ENCODE measurements around the gene RBM14.
"Not testable (repeated sequence)": the region's sequence is repeated elsewhere in the genome, so short reads cannot be mapped to it uniquely, and the experiment has no call there.

RBM14 gene

GRCh38 chr11:66632952-66633351 is 16.5 kb downstream of the RBM14 start:
- DNase-seq (ENCODE audit: low read depth): no peak

GRCh38 chr11:66636411-66636810 is 20.0 kb downstream of the RBM14 start:
- no peak for DNase-seq (ENCODE audit: low read depth)

- DNase-seq (ENCODE audit: low read depth): no peak
Measured at GRCh38 chr11:66637557-66638176, 21.2 kb downstream of the RBM14 start.

- peak; percentile 100 for DNase-seq (ENCODE audit: low read depth)
Measured at GRCh38 chr11:66638177-66639065, 22.0 kb downstream of the RBM14 start, which contains the start of gene RBM4. RBM4 (plus strand) TSS chr11:66638703; CDS start chr11:66639712, 1,009 bp downstream.

- DNase-seq (ENCODE audit: low read depth): peak; percentile 22
Measured at GRCh38 chr11:66639066-66639813, 22.8 kb downstream of the RBM14 start.

GRCh38 chr11:66639814-66640340 is 23.4 kb downstream of the RBM14 start:
- DNase-seq (ENCODE audit: low read depth): not testable (repeated sequence)

GRCh38 chr11:66641834-66642233 is 25.4 kb downstream of the RBM14 start:
- no peak for DNase-seq (ENCODE audit: low read depth)

GRCh38 chr11:66643745-66644437 is 27.5 kb downstream of the RBM14 start:
- DNase-seq (ENCODE audit: low read depth): no peak

GRCh38 chr11:66646828-66647227 is 30.4 kb downstream of the RBM14 start:
- no peak for DNase-seq (ENCODE audit: low read depth)

- no peak for DNase-seq (ENCODE audit: low read depth)
Measured at GRCh38 chr11:66649903-66650302, 33.5 kb downstream of the RBM14 start.

GRCh38 chr11:66651016-66651415 is 34.6 kb downstream of the RBM14 start:
- DNase-seq (ENCODE audit: low read depth): no peak

- DNase-seq (ENCODE audit: low read depth): no peak
Measured at GRCh38 chr11:66652651-66653050, 36.2 kb downstream of the RBM14 start.

- no peak for DNase-seq (ENCODE audit: low read depth)
Measured at GRCh38 chr11:66653123-66653522, 36.7 kb downstream of the RBM14 start.

- no peak for DNase-seq (ENCODE audit: low read depth)
Measured at GRCh38 chr11:66659763-66660162, 43.3 kb downstream of the RBM14 start.

- no peak for DNase-seq (ENCODE audit: low read depth)
Measured at GRCh38 chr11:66663741-66664296, 47.4 kb downstream of the RBM14 start.

GRCh38 chr11:66665369-66665768 is 48.9 kb downstream of the RBM14 start:
- no peak for DNase-seq (ENCODE audit: low read depth)

GRCh38 chr11:66670816-66671215 is 54.4 kb downstream of the RBM14 start:
- no peak for DNase-seq (ENCODE audit: low read depth)

- no peak for DNase-seq (ENCODE audit: low read depth)
Measured at GRCh38 chr11:66674964-66675602, 58.7 kb downstream of the RBM14 start.

GRCh38 chr11:66676282-66676919 is 60.0 kb downstream of the RBM14 start:
- no peak for DNase-seq (ENCODE audit: low read depth)
